ENCODE measurements around the gene AREL1.

- TF ChIP-seq, protein P1, sequence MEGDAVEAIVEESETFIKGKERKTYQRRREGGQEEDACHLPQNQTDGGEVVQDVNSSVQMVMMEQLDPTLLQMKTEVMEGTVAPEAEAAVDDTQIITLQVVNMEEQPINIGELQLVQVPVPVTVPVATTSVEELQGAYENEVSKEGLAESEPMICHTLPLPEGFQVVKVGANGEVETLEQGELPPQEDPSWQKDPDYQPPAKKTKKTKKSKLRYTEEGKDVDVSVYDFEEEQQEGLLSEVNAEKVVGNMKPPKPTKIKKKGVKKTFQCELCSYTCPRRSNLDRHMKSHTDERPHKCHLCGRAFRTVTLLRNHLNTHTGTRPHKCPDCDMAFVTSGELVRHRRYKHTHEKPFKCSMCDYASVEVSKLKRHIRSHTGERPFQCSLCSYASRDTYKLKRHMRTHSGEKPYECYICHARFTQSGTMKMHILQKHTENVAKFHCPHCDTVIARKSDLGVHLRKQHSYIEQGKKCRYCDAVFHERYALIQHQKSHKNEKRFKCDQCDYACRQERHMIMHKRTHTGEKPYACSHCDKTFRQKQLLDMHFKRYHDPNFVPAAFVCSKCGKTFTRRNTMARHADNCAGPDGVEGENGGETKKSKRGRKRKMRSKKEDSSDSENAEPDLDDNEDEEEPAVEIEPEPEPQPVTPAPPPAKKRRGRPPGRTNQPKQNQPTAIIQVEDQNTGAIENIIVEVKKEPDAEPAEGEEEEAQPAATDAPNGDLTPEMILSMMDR (IDR thresholded peaks at IDR 0.05) = no peak
- TF ChIP-seq POLR2AphosphoS5 (IDR thresholded peaks at IDR 0.05) = no peak
Measured at GRCh38 chr14:74723134-74723533, 10.3 kb upstream of the AREL1 start.

Data from prostate gland (tissue), 2 donors.